Raji (cell line): ENCODE data around the gene TRMT11.

Experiments used
- POLR2A ChIP-seq: IDR thresholded peaks from 2 replicates; pipeline ENCODE4 v1.6.1; 2011; ENCODE audit warnings: low read depth, low read length, control low read depth; ENCODE audit not compliant: insufficient read depth

Gene TRMT11

GRCh38 chr6:126050795-126051194 is 64.5 kb downstream of the TRMT11 start:
- no peak for TF ChIP-seq POLR2A

GRCh38 chr6:126051791-126052190 is 65.5 kb downstream of the TRMT11 start:
- no peak for TF ChIP-seq POLR2A

- no peak for TF ChIP-seq POLR2A
Measured at GRCh38 chr6:126052485-126052884, 66.1 kb downstream of the TRMT11 start.

GRCh38 chr6:126054258-126054702 is 67.9 kb downstream of the TRMT11 start:
- TF ChIP-seq POLR2A: no peak

GRCh38 chr6:126054802-126055201 is 68.5 kb downstream of the TRMT11 start:
- no peak for TF ChIP-seq POLR2A

- TF ChIP-seq POLR2A: no peak
Measured at GRCh38 chr6:126055449-126055848, 69.1 kb downstream of the TRMT11 start.

GRCh38 chr6:126056355-126057004 is 70.1 kb downstream of the TRMT11 start:
- no peak for TF ChIP-seq POLR2A

GRCh38 chr6:126060400-126060799 is 74.1 kb downstream of the TRMT11 start:
- TF ChIP-seq POLR2A: no peak

GRCh38 chr6:126063512-126064146 is 77.3 kb downstream of the TRMT11 start:
- TF ChIP-seq POLR2A: no peak

GRCh38 chr6:126064257-126064747 is 78.0 kb downstream of the TRMT11 start:
- TF ChIP-seq POLR2A: no peak

GRCh38 chr6:126064748-126065401 is 78.5 kb downstream of the TRMT11 start:
- TF ChIP-seq POLR2A: no peak

GRCh38 chr6:126066053-126067048 is 80.0 kb downstream of the TRMT11 start:
- TF ChIP-seq POLR2A: no peak

GRCh38 chr6:126067073-126067472 is 80.7 kb downstream of the TRMT11 start:
- no peak for TF ChIP-seq POLR2A

GRCh38 chr6:126069449-126069848 is 83.1 kb downstream of the TRMT11 start:
- TF ChIP-seq POLR2A: no peak
